Fibroblast of villous mesenchyme (primary cell): ENCODE results near the gene AMY1A. TPM values are rescaled to one million over a fixed set of nuclear protein-coding genes. Genes with fewer than 3 reads are reported as not detected.
"Not testable (repeated sequence)": the region's sequence is repeated elsewhere in the genome, so short reads cannot be mapped to it uniquely, and the experiment has no call there.

Experiments used
- DNase-seq: peaks from one replicate; pipeline ENCODE4 v3.0.0-alpha.2; 2010; ENCODE audit warnings: low read depth
- H3K4me3 ChIP-seq: 2 replicates; pipeline ENCODE4 v1.5.1; 2011; ENCODE audit warnings: low read depth, mild to moderate bottlenecking, low read length
- total RNA-seq: library from RNA; depleted of rRNA; stranded (reverse); fragments of >200 nt; gene quantifications from 2 replicates; pipeline ENCODE4 v1.2.3, GENCODE V29; 2012
- TF ChIP-seq, protein P1 (sequence below): IDR thresholded peaks from 2 replicates; pipeline ENCODE4 v1.5.1; 2012; ENCODE audit warnings: low read depth, mild to moderate bottlenecking, low read length; ENCODE audit not compliant: insufficient read depth

The AMY1A gene
- total RNA-seq, result not detected in 2 replicates

DNA sequence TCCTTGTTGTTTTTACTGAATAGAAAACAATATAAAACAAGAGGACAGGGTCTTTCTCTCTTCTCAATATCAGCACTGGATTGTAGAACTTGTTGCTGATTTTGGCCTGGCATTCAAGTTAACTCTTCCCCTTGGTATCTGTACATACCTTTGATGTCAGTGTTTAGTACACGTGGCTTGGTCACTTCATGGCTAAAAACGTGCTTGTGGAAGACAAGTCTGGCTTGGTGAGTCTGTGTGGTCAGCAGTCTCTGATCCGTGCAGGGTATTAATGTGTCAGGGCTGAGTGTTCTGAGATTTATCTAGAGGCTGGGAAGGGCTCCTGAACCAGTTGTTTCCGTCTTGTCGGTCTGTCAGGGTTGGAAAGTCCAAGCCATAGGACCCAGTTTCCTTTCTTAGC is at the start of gene AMY1A:
AMY1A (plus strand) TSS at position 301 of the 400 bp plus-strand sequence. CDS start 571 bp downstream, outside the sequence.
- DNase-seq, H3K4me3 ChIP-seq: not testable (repeated sequence)

- no peak overlapping the region for H3K4me3 ChIP-seq
- no peak for DNase-seq
- TF ChIP-seq, protein P1, sequence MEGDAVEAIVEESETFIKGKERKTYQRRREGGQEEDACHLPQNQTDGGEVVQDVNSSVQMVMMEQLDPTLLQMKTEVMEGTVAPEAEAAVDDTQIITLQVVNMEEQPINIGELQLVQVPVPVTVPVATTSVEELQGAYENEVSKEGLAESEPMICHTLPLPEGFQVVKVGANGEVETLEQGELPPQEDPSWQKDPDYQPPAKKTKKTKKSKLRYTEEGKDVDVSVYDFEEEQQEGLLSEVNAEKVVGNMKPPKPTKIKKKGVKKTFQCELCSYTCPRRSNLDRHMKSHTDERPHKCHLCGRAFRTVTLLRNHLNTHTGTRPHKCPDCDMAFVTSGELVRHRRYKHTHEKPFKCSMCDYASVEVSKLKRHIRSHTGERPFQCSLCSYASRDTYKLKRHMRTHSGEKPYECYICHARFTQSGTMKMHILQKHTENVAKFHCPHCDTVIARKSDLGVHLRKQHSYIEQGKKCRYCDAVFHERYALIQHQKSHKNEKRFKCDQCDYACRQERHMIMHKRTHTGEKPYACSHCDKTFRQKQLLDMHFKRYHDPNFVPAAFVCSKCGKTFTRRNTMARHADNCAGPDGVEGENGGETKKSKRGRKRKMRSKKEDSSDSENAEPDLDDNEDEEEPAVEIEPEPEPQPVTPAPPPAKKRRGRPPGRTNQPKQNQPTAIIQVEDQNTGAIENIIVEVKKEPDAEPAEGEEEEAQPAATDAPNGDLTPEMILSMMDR, result no peak
Measured at GRCh38 chr1:103616362-103616761, 39.2 kb upstream of the AMY1A start.

DNA sequence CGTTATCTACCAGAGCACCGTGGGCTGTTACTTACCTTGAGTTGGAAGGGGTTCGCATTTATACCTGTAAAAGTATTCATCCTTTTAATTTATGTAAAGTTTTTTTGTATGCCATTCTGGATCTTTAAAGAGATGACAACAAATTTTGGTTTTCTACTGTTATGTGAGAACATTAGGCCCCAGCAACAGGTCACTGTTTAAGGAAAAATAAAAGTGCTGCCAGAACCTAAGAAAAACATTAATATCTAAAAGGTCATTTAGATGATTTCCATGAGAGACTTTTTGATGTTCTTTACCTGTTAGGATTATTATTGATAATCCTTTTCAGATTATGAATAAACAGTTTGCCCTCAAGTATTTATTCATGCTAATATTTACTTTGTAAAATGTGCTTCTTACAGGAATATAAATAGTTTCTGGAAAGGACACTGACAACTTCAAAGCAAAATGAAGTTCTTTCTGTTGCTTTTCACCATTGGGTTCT is 38.5 kb upstream of the AMY1A start, which contains the start of gene AMY2A:
AMY2A (plus strand) TSS at position 434 of the 484 bp plus-strand sequence; CDS start at position 448, 14 bp downstream.
- DNase-seq, H3K4me3 ChIP-seq: not testable (repeated sequence)

DNA sequence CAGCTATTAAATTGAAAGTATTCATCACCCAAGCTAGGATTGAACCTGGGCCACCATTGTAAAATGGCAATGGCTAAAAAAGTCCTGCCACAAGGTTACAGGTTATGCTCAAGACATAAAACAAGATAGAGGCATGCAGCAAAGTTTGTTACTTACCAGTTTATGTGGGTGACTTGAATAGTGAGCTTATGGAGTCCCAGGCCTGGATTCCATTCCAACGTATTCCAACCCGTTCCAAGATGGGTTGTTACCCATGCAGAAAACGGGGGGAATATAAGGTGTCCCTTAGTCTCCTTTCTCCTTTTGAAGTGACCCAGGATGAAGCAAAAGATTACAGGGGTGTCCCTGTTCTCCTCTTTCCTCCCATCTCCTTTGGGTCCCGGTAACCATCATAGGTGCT is 28.1 kb upstream of the AMY1A start:
- not testable (repeated sequence) for DNase-seq, H3K4me3 ChIP-seq

DNA sequence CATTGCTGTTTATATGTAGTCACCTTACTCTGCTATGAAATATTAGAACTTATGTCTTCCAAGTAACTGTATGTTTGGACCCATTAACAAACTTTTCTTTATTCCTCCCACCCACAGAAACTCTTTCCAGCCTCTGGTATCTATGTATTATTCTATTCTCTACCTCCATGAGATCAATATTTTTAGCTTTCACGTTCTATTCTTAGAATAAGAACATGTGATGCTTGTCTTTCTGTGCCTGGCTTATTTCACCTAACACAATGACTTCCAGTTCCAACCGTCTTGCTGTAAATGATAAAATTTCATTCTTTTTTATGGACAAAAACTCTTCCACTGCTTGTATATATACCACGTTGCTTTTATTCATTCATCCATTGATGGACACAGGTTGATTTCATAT is 14.4 kb upstream of the AMY1A start:
- DNase-seq, H3K4me3 ChIP-seq: not testable (repeated sequence)

DNA sequence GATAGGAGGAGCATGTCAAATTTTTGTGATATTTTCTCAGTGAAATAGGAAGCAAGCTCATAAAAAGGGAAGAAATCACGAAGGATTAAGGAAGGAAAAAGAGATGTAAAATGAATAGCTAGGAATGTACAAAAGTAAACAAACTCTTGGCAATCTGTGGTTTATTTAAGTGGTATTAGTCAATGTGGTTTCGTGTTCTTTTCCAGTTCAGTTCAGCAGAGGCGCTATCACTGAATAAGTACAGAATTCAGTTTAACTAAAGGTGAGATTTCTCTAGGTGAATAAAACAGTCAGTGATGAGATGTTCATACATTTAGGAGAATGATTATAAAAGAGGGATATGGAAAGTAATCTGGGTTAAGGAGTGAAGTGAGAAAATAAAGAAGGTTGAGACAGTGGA is 11.7 kb upstream of the AMY1A start:
- not testable (repeated sequence) for H3K4me3 ChIP-seq, DNase-seq

GRCh38 chr1:103650305-103650704 is 5.3 kb upstream of the AMY1A start:
- not testable (repeated sequence) for DNase-seq, H3K4me3 ChIP-seq

DNA sequence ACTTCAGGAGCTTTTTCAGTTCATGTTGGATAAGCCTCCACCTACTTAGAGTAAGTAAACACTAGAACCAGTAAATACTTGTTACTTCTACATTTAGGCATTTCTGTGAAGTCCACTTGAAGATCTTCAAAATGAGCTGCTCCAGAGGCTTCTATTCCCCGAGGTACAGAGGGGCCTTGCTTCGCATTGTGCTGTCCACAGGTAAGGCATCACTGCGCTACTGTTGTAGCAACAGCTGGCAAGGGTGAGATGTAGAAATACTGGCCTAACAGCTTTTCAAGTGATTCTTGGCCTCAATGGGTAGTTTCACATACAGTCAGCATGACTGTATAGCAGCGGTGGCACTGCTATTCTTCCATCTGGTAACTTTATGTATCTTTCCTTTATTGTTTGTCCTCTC is 4.7 kb upstream of the AMY1A start:
- DNase-seq, result not testable (repeated sequence)

DNA sequence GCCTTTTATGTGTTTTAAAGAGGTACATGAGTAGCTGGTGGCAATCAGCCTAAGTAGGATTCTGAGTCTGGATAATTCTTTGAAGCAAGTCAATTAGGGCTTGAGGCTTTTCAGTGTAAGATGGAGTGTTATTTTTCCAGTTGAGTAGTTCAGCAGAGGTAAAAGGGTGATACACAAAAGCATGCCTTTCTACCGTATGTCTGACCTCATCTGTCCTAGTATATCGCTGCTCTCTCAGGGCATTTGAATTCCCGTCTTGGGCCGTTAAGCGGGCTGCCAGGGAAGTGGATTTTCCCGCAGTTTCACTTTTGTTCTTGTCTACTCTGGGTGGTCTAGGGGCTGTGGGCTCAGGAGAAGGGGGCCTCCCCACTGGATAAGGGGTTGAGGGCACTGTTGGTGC is 1.4 kb upstream of the AMY1A start:
- H3K4me3 ChIP-seq, result not testable (repeated sequence)

More for the DNA sequence above, 4.7 kb upstream of the AMY1A start:
- not testable (repeated sequence) for H3K4me3 ChIP-seq

DNA sequence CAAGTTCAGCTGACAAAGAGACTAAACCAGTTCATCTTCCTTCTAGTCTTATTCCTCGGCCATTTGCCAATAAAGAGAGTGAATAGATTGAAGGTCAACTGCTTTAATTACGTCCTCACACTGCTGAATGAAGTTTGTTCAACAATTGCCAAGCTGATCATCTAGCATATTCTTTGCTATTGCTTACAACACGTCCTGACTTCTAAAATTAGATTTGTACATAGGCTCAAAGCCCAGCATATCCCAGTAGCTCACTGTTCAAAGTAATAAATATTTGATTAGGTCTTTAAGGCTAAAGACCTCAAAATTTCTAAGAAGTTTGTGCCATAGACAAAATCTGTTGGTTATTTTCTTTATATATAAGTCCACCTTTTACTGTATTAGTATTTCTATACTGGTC is 20.8 kb downstream of the AMY1A start:
- DNase-seq, H3K4me3 ChIP-seq: not testable (repeated sequence)

More for the DNA sequence above, 1.4 kb upstream of the AMY1A start:
- DNase-seq, result not testable (repeated sequence)

- H3K4me3 ChIP-seq, DNase-seq: not testable (repeated sequence)
Measured at GRCh38 chr1:103696110-103696509, 40.5 kb downstream of the AMY1A start, which contains the start of gene AMY1B. AMY1B (minus strand) TSS chr1:103696210; CDS start chr1:103695639, 571 bp downstream.

DNA sequence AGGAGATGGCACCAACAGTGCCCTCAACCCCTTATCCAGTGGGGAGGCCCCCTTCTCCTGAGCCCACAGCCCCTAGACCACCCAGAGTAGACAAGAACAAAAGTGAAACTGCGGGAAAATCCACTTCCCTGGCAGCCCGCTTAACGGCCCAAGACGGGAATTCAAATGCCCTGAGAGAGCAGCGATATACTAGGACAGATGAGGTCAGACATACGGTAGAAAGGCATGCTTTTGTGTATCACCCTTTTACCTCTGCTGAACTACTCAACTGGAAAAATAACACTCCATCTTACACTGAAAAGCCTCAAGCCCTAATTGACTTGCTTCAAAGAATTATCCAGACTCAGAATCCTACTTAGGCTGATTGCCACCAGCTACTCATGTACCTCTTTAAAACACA is 41.9 kb downstream of the AMY1A start:
- not testable (repeated sequence) for DNase-seq, H3K4me3 ChIP-seq

GRCh38 chr1:103700669-103701068 is 45.1 kb downstream of the AMY1A start:
- not testable (repeated sequence) for H3K4me3 ChIP-seq, DNase-seq

- DNase-seq, H3K4me3 ChIP-seq: not testable (repeated sequence)
Measured at GRCh38 chr1:103701256-103701655, 45.7 kb downstream of the AMY1A start.

- DNase-seq, H3K4me3 ChIP-seq: not testable (repeated sequence)
Measured at GRCh38 chr1:103707670-103708069, 52.1 kb downstream of the AMY1A start.

DNA sequence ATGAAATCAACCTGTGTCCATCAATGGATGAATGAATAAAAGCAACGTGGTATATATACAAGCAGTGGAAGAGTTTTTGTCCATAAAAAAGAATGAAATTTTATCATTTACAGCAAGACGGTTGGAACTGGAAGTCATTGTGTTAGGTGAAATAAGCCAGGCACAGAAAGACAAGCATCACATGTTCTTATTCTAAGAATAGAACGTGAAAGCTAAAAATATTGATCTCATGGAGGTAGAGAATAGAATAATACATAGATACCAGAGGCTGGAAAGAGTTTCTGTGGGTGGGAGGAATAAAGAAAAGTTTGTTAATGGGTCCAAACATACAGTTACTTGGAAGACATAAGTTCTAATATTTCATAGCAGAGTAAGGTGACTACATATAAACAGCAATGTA is 54.8 kb downstream of the AMY1A start:
- H3K4me3 ChIP-seq, DNase-seq: not testable (repeated sequence)
